Suprapubic skin (tissue), 3 donors: ENCODE measurements around the gene PRXL2B.
A peak's percentile ranks its signal among the peaks of the same experiment; 100 is the strongest.

Experiments used
- EP300 ChIP-seq: sonication (generic); formaldehyde crosslinking; IDR thresholded peaks from one replicate; pipeline ENCODE4 v1.6.1; 2017; ENCODE audit warnings: antibody characterized with exemption
- TF ChIP-seq, protein P1 (sequence below), 2 donors: fragments of 200-600 bp in 1 of 2; fragments of 450-650 bp in 1 of 2; sonication (generic) in 1 of 2; IDR thresholded peaks; one replicate each; pipeline ENCODE4 v1.5.1; 2016 to 2019; ENCODE audit warnings: antibody characterized with exemption in 2 of 2, mild to moderate bottlenecking in 1 of 2, moderate library complexity in 1 of 2

DNA sequence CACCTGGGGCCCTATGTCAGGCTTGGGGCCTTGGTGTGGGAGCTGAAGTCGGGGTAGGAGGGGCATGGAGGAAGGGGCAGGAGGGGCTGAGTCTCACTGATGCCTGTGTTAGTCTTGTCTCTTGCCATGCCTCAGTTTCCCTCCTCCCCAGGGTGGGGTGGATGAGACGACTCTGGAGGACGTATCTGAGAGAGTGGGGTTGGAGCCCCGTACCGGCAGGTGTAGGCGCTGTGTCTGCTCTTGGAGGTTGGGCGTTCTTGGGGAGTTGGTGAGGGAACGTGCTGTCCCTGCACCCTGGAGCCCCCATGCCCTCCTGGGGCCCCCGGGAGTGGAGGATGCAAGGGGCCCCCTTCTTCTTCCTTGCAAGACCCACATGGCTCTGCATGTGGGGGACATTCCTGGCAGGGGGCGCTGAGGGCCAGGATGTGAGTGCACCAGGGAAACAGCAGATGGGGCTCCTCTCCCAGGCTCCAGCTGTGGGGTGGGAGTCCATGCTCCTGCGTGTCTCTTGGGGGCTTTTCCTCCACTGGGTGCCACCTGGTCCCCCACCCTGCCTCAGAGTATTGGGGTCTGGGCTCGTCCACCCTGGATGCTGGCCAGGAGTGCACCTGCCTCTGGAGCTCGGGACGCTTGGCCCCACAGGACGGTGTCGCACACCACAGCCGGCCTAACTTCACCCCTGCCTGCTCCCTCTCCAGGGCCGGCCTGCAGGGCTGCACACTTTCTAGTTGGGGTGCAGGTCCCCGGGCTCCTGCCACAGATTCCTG, 31.8 kb upstream of the PRXL2B start:
- TF ChIP-seq EP300, result no peak
- TF ChIP-seq, protein P1, sequence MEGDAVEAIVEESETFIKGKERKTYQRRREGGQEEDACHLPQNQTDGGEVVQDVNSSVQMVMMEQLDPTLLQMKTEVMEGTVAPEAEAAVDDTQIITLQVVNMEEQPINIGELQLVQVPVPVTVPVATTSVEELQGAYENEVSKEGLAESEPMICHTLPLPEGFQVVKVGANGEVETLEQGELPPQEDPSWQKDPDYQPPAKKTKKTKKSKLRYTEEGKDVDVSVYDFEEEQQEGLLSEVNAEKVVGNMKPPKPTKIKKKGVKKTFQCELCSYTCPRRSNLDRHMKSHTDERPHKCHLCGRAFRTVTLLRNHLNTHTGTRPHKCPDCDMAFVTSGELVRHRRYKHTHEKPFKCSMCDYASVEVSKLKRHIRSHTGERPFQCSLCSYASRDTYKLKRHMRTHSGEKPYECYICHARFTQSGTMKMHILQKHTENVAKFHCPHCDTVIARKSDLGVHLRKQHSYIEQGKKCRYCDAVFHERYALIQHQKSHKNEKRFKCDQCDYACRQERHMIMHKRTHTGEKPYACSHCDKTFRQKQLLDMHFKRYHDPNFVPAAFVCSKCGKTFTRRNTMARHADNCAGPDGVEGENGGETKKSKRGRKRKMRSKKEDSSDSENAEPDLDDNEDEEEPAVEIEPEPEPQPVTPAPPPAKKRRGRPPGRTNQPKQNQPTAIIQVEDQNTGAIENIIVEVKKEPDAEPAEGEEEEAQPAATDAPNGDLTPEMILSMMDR (IDR thresholded peaks at IDR 0.05), result peak in 1 of 2 donors; percentile 14
